Measurements from ENCODE around the gene ADGRG7.

DNA sequence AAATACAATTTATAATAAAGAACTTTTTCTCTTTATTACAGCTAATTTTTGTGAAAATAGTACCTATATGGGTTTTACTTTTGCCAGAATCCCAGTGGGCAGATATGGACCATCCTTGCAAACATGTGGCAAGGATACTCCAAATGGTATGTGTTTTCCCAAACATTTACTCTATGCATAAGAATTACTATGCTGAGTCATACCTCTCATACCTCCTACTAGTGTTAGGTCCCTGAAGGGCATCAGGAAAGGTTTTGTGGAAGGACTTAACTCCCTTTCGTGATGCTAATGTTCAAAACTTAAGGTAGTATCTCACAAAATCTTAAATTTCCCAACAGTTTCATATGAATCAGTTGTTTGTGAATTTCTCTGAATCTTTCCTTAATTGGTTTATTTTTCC is 21.3 kb downstream of the ADGRG7 start:
- no peak for TF ChIP-seq POLR2A (IDR thresholded peaks at IDR 0.05)
- TF ChIP-seq, protein P1, sequence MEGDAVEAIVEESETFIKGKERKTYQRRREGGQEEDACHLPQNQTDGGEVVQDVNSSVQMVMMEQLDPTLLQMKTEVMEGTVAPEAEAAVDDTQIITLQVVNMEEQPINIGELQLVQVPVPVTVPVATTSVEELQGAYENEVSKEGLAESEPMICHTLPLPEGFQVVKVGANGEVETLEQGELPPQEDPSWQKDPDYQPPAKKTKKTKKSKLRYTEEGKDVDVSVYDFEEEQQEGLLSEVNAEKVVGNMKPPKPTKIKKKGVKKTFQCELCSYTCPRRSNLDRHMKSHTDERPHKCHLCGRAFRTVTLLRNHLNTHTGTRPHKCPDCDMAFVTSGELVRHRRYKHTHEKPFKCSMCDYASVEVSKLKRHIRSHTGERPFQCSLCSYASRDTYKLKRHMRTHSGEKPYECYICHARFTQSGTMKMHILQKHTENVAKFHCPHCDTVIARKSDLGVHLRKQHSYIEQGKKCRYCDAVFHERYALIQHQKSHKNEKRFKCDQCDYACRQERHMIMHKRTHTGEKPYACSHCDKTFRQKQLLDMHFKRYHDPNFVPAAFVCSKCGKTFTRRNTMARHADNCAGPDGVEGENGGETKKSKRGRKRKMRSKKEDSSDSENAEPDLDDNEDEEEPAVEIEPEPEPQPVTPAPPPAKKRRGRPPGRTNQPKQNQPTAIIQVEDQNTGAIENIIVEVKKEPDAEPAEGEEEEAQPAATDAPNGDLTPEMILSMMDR (IDR thresholded peaks at IDR 0.05) = no peak
